Activated T-cell treated with anti-CD3 and anti-CD28 coated beads for 1 hour (primary cell): Measurements from ENCODE around the gene PMM2.

ENCODE experiments used
- DNase-seq: peaks from one replicate; pipeline ENCODE4 v3.0.0-alpha.2; 2020; ENCODE audit warnings: low read depth

Gene PMM2

DNA sequence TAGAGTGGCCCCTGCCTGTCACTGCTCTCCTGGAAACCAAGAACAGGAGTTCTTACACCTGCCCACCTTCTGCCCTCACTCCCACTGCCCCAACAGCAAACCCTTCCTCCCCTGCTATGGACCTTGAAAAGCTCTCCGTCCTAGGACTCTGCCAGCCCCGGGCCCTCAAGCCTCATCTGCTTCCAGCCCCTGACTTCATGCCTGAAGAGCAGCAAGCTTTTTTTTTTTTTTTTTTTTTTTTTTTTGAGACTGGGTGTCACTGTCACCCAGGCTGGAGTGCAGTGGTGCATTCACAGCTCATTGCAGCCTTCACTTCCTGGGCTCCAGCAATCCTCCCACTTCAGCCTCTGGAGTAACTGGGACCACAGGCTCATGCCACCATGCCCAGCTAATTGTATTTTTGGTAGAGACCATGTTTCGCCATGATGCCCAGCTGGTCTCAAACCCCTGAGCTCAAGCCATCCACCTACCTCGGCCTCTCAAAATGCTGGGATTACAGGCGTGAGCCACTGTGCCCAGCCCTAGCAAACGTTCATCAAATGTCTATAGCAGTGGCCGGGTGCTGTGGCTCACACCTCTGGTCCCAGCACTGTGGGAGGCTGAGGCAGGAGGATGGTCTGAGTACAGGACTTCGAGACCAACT lies 54.2 kb downstream of the PMM2 start:
- no peak for DNase-seq

DNA sequence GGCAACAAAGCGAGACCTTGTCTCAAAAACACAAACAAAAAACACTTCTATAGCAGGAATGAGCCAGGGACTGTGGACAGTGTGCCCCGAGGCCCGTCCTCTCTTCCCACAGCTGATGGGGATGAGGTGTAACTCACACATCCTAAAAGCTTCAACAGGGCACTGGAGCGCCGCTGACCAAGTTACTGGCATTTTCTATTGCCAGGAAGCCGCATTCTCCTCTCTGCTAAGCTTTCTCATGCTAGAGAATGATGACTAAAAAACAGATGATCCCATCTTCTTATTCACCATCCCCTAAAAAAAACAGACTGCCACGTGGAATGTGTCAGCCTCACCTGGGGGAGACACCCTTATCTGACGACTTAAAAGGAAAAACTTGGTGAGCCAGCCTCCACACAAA lies 54.9 kb downstream of the PMM2 start:
- DNase-seq, result no peak

DNA sequence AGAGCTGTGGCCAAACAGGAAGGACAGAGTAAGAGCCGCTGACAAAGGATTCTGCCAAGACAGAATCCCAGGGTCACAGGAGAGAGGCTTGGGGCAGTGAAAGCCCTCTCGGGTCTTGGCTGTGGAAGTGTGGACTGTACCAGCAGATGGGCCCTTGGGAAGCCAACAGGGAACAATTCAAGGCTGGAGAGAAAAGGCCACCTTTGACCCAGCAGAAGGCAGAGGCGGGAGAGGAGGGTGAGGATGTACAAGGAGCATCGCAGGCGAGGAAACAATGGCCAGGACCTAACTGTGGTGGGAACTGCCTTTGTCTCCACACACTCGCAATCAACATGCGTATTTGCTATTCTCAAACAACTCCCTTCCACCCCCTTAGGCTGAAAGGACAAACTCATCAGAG lies 55.5 kb downstream of the PMM2 start:
- no peak for DNase-seq

DNA sequence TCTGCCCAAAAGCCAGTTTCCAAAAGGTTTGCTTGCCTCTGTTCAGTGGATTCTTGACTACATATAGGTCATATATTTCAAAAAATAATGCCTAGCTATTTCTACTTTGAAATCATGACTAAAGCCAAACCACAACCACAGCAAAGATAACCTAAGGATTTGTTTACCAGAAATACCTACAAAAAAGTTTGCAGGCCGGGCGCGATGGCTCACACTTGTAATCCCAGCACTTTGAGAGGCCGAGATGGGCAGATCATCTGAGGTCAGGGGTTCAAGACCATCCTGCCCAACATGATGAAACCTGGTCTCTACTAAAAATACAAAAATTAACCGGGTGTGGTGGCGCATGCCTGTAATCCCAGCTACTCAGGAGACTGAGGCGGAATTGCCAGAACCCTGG lies 56.0 kb downstream of the PMM2 start:
- no peak for DNase-seq

DNA sequence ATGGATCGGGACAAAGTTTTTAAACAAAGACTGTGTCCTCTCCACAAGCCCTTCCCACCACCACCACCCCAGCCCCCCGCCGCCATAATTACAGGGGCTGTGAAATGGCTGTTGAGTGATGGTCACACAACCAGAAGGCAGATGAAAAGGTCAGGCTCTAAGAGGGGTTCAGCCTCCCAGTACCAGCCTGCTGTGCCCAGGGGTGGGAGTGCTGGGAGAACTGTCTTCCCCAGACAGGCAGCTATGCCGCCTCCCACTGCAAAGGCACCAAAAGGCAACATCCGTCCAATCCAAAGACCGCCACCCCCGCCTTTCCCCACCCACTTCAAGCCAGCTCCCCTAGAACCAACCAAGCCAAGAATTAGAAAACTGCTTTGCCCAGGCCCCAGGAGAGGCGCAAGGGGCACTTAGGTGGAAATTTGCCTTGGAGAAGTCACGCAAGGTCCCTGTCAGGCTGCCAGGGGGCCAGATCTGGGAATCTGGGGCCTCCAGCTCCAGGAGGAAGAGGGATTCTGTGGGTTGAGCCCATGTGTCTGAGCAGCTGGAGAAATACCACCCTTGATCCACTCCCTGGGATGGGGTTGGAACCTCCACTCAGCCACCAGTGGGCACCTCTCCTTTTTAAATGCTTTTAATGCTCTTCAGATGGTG lies 56.8 kb downstream of the PMM2 start:
- DNase-seq, result no peak

DNA sequence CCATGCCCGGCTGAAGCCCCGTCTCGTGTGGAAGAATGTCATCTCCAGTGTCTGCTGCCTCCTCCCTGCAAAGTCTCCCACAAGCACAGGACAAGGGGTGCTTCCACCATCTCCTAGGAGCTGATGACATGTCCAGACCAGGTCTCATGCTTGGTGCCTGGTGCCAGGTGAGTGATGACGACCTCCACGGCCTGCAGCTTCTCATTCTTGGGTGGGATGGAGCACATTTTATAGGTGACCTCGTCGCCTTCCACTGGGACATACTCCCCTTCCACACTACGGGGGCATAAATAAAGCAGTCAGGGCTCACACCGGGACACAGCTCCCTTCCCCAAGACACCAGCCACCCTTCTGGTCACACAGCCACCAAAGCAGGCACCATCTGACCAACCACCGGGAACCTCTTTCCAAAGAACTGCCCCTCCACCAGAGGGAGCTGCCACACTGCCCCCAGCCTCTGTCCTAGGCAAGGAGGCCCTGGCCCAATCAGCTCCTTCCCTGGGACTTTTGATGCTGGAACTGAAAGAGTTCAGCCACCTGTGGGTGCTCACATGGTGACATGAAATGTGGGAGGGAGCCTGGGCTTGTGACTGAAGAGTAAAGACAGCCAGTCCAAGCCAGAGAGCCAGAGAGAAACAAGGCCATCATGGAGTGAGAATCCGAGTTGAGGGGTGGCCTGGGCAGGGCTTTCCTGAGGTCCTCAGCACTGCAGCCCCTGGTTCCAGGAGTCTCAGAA lies 57.6 kb downstream of the PMM2 start:
- no peak for DNase-seq

DNA sequence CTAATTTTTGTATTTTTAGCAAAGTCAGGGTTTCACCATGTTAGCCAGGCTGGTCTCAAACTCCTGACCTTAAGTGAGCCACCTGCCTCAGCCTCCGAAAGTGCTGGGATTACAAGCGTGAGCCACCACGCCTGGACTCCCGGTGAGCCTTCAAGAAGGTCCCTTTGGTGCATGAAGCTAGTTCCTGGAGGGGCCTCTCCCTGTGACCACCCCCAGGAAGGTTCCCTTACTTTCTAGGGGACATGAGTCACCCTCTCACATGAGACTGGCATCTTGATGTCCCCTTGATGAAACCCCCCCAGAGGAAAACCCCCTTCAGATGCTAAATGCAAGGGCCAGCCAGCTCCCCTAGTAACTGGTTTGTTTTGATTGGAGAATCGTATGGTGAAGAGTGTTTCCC lies 58.3 kb downstream of the PMM2 start:
- DNase-seq, result no peak

DNA sequence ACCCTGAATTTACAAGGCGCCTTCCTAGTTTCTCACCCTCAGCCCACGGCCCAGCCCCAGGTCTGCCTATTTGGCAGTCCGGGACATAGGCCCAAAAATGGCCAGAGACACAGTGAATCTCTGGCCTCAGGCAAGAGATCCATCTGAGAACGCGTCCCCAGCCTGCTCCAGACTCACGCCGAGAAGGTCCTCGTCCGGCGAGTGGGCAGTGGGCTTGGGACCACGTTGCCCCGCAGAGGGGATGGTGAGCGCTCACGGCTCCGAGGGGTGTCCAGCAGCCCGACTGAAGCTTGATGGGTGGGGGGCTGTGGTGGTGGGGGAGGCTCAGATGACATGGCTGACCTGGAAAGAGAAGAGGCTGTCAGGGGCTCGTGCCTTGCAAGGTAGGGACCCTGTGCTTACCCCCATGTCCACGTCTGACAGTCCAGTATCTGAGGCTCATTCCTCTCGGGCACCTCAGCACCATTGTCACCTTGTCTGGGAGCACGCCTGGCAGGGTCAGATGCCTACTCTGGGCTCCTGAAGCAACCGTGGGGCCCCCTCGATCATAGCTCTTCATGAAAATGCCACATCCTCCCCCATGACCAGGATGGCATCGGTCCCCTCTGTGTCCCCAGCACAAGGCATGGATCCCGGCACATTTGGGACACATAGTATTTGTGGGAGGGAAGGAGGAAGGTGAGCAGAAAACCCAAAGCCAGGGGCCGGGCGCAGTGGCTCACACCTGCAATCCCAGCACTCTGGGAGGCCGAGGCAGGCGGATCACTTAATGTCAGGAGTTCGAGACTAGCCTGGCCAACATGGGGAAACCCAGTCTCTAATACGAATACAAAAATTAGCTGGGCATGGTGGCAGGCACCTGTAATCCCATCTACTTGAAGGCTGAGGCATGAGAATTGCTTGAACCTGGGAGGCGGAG lies 61.6 kb downstream of the PMM2 start:
- DNase-seq, result no peak

DNA sequence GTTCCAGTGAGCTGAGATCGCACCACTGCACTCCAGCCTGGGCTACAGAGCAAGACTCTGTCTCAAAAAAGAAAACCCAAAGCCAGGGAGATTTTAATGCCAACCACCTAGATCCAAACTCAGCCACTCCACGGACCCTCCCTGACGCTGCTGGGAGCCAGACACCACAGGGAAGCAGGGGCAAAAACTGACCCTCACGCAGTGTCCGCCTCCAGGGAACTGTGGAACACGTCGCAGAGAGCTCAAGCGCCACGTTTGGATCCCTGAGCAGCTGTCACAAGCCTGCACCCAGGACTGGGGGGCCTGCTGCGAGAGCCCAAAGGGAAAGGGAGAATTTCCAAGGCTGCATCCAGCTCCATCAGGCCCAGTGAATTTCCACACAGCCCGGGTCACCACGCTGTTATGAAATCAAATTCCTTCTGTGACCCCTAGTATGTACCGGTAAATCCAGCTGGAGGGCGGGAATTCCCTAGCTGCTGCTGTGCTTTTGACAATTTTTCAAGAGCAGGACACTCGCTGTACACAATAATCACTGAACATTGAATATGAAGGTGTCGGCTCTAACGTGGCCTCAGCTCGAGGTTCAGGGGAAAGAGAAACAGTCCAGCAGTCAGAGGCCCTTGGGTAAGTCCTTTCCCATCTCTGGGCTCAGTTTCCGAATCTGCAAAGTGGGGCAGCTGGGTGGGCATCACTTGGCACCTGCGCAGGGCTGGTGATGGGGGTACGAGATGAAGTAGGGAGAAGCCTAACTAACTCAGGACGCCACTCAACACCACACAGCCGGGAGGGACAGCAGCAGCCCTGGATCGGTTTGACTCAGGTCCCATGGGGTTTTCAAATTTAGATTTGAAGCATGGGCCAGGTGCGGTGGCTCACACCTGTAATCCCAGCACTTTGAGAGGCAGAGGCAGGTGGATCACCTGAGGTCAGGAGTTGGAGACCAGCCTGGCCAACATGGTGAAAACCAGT lies 62.6 kb downstream of the PMM2 start:
- DNase-seq, result no peak

DNA sequence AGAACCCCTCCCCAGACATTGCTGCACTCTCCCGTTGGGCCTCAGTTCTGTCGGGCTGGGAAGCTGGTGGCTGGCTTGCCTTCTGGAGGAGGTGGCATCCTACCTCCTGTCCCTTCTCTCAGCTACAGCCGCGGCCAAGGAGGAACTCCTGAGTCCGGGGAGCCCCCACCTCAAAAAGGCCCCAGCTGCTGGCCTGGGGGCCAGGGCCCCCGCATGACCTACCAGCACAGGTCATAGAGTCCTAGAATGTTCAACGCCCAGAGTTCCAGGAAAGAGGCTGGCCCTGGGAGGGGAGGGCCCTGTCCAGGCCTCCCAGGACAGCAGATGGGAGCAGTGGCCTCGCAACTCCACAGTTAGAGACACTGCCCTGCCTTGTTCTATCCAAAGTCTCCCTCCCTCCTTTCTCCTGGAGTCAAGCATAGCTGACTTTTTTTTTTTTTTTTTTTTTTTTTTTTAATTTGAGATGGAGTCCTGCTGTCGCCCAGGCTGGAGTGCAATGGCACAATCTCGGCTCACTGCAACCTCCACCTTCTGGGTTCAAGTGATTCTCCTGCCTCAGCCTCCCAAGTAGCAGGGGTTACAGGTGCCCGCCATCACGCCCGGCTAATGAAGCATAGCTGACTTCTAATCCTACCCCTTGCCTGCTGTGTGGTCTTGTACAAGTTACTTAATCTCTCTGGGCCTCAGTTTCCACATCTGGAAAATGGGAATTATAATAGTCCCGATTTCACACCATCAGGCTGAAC lies 64.1 kb downstream of the PMM2 start:
- DNase-seq, result no peak

DNA sequence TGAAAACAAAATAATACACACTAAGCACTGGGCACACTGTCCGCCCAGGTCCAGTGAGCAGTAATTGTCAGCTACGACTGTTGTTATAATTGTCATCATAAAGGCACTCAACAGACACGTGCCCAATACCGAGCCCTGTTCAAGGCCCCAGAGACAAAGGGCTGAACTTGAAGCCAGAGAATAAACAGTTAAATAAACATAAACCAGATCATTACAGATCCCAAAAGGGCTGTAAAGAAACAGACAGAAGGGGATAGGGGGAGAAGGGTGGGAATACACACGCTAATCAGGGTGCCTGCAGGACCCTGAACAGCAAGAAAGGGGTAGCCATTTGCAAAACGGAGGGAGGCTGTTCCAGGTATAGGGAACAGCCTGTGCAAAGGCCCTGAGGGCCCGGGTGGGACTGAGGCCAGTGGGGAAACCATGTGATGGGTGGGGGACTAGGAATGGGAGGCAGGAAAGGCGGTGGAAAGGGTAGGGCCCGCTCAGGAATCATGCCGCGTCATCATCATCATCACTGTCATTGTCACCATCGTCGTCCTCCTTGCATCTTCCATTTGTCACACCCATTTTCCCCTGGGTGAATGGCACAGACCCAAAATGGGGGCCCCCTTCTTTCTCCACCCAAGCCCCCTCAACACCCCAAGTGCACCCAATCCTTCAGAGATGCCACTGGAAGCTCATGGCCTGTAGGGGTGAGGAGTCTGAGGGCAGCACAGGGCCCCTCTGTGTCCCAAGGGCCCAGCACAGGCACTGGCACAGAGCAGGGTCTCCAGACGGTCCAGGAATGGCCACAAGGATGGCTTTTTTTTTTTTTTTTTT lies 64.9 kb downstream of the PMM2 start:
- DNase-seq, result no peak

DNA sequence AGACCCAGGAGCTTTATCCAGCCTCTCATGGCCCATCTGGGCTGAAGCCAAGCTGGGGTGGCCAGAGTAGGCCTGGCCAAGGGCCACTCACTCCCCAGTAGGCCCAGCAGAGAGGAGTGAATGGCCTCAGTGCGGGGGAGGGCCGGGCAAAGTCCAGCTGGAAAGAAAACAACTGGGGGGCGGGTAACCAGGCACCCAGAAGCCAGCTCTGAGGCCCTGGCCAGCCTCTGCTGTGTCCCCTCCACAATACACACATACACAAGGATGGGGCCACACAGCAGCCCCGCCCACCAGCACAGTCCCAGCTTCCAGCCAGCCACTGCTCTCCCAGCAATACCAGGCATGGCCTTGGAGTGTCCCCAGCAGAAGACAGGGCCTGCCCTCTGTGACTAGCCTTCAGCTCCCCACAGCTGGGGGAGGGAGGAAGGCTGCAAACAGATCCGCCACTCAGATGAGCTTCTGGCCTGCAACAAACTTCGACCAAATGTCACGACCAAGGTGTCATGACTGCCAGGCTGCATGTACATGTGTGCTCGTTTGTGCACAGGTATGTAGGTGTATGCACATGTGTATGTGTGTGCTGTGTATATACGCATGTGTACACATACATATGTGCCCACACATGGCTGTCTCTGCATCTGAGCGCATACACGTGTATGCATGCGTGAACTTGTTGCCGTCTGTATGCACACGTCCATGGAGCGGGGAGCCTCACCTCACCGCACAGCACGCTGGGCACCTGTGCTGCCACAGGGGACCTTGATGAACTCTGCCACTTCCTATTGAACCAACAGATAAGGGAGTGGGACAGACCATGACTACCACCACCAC lies 66.2 kb downstream of the PMM2 start:
- DNase-seq, result no peak

- no peak for DNase-seq
These were observed 67.0 kb downstream of the PMM2 start for GRCh38 chr16:8864480-8865110.

GRCh38 chr16:8865145-8865882 lies 67.7 kb downstream of the PMM2 start:
- no peak for DNase-seq

GRCh38 chr16:8866118-8866883 lies 68.7 kb downstream of the PMM2 start:
- no peak for DNase-seq

- DNase-seq, result no peak
These were observed 69.2 kb downstream of the PMM2 start for GRCh38 chr16:8866884-8867215.
